GM18907 (cell line): Measurements from ENCODE around the gene CCDC192.

Experiments used
- ATAC-seq: cut with Tn5 transposase; IDR thresholded peaks from one replicate; pipeline ENCODE4 v1.9.1; 2021; ENCODE audit warnings: mild to moderate bottlenecking, moderate library complexity; ENCODE audit not compliant: unreplicated experiment

Gene CCDC192

DNA sequence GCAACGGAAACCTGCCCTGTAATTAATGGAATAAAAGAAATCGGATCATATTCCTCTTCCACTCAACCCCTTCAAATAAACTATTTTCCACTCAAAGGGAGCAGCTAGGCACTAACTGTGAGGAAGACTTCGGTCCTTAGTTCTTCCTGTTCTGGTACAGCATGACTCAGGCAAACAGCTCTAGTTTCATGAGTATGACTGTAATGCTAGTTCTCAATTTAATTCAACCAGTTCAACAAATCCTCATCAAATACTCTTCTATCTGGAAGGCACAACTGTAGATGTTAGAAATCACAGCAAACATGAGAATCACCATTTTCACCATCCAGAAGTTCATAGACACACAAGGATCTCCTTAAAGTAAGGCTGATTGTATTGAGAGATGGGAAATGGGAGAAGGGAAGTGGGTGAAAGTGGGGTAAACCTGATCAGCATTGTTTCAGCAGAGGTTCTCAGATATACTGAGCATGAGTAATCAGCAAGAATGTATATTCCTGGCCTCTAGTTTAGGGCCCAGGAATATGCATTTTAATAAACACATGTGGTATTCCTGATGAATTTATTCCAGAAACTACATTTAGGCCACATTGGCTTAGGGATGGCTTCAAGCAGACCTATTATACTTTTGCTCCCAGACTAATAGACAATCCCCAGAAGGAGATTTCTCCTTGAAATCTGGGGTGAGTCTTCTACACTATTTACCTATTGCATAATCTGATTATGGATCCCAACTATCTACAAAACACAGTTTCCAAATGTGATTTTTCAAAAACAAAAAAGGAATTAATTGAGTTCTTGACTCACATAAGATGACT lies 239.3 kb downstream of the CCDC192 start:
- no peak for ATAC-seq

DNA sequence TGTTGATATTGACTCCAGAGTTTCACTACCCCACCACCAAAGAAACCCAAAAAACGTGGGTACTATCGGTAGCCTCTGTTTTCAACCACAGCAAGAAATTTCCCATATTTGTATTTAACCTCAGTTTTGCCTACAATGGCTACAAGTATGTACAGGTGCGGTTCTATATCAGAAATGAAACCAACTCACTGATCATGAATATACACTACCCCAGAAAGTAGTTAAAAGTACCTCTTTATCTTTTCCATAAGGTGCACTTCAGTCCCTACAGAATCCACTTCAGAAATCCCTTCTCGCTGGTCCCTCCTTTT lies 239.8 kb downstream of the CCDC192 start:
- peak; percentile 83 for ATAC-seq

DNA sequence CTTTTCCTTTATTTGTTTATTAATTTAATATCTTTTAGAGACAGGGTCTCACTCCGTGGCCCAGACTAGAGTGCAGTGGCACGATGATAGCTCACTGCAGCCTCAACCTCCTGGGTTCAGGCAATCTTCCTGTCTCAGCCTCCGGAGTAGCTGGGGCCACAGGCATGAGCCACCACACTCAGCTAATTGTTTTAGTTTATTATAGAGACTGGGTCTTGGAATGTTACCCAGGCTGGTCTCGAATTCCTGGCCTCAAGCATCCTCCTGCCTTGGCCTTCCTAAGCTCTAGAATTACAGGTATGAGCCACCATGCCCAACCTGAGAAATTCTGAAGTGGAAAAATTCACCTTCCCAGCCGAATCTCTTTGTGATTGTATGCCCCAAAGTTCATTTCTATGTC lies 240.9 kb downstream of the CCDC192 start:
- ATAC-seq, result no peak

DNA sequence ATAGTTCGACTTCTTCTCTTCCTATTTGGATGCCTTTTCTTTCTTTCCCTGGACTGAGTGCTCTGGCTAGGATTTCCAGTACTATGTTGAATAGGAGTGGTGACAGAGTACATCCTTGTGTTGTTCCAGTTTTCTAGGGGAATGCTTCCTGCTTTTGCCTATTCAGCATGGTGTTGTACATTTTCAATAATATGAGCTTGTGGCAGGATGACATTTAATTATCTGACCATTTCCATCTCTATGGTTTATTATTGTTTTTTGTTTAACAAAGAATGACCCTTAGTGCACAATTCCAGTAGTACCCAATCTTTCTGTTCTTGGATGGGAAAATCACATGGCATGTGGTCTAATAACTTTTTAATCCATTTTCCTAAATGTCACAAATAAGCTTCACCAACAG lies 244.8 kb downstream of the CCDC192 start:
- no peak for ATAC-seq

DNA sequence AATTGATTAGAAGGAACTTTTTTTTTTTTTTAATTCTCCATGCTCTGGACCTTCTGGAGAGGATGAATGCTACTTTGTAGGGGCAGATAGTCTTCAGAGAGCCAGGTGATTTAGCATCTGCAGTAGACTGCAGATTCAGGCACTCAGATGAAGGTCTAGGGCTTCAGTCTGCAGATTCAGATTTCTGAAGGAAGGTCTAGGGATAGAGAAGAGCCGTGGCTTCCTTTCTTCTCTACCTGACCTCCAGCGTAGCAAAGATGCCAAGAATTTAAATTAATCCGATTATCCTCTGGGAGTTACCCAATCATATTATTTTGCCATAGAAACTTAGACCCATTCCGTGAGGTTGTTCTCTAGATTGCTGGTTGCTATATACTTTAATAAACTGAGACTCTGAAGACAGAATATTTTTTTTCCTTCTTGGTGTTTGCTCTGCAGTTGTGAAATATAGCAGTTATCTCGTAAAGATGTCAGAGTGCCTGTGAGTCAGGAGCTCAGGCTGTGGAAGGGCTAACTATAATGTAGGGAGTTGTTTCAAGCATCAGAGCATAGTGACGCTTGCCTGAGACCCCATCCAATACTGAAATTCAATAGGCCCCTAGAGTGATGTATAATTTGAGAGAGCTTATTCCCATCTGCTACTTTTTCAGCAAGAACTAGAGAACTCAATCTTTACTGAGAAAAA lies 247.7 kb downstream of the CCDC192 start:
- no peak for ATAC-seq

DNA sequence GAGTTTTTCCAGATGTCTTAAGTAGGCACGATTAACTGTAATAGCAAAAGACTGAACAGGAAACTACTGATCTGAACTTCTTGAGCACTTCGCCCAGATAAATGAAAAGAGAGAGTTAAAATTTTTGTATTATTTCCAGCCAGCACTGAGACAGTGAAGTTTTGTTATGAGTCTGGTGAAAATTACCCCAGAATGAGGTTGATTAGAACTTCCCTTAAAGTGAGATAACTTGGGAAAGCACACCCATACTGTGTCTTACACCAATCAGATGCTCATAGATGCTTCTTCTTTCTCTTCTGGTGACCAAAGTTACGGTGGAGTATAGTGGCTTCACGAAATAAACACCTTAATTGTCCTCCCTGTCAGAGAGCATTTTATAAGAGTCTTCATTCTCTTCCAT lies 248.6 kb downstream of the CCDC192 start:
- no peak for ATAC-seq

DNA sequence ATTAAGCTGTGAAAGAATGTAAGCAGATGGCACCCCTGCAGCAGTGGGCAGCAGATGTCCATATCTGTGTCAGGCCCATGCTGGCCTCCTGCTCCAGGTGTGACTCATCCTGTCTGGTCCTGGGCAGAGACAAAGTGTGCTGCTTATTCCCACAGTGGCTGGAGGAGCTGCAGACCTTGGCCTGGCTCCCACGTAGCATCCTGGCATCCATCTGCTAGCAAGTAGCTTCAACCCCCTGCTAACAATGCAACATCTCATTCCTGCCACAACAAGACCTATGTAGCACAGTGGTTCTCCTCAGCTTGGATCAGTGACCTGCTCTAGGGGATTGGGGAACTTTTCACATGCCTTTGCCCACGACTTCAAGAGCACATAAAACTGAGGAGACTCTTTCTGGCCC lies 254.0 kb downstream of the CCDC192 start:
- no peak for ATAC-seq

DNA sequence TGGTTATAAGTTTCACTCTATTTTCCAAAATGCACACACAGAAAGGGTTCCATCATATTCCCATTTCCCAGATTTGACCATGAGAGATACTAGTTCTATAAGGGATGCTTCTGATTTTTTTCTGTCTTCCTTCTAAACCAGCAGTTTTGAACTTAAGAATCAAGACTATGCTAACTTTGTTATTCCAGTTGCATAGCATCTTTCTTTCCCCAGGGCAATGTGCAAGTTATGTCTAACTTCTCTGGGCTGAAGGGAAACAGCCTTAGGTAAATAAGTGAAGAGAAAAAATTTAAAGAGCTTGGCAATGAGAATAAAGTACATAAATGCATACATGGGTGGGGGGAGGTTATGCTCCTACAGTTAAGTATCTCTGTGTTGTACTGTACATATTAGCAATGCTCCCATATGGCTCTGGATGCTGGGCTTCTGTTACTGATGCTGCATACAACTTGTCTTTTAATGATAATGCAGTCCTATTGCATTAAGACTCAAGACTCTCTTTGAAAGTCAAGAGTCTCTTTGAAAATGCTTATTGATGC lies 254.6 kb downstream of the CCDC192 start:
- ATAC-seq, result no peak

DNA sequence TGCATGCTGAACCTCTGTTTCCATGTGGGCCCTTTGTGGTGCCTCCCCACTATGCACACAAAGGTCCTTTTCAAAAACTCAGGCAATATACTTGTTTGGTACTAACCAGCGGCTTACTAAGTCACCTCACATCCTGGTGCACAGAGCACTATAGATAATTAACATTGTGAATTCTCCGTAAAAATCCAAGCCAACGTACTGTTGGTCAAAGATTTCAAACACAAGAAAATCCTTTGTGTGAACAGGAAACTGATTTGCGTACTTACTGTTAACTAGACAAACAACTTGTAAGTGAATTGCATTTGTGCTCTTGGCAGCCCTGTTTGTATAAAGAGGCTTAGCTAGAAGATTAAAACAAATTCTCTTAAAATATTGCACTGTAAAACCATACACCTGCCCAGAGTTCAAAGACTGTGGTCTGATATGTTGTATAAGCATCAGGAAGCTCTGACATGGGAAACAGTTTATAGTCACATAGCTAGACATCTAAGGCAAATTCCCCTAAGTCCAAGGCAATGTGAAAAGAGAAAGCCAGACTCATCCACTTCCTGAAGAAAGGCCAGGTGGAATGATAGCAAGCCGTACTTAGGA lies 255.3 kb downstream of the CCDC192 start:
- ATAC-seq, result no peak

DNA sequence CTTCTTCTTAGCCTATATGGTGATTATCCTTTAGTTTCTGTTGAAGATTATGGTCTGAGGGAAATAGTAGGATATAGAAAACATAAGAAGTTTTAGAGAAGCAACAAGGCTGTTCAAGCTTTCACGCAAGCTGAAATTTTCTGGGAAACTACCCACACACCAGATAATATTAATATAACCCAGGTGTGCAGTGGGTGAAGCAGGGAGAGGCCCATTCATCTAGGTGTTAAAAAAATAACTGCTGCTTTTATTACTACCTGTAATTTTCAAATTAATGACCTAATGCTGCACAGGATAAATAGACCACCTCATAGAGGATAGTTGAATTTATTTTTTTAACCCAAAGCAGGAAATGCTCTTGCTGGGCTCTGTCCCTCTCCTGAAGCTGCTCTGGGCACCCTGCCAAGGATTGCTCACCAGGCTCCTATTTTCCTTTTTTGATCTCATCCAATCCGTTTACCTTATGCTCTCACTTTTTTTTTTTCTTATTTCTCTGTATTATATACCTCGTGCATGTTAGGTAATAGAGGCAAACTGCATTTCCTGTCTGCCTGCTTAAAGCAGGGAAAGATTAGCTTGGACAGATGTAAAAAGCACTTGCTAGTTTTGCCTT lies 256.1 kb downstream of the CCDC192 start:
- ATAC-seq, result no peak

DNA sequence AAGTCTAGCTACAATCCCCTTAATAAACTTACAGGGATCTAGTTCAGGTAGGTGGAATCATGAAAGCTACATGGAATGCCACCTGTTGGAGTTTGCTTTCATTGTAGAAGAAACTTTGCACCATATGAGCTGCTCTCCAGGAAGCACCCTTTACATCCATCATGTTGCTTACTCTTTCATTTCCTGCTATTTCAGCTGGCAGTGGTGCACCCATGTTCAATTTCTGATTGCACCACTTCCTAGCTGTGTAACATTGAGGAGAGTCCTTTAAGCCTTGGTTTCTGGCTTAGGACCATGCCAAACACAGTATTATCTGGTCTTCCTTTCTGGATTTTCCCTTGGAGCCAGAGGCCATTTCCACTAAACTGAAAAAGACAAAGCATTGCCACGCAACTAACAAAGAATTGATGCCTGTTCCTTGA lies 257.1 kb downstream of the CCDC192 start:
- no peak for ATAC-seq

DNA sequence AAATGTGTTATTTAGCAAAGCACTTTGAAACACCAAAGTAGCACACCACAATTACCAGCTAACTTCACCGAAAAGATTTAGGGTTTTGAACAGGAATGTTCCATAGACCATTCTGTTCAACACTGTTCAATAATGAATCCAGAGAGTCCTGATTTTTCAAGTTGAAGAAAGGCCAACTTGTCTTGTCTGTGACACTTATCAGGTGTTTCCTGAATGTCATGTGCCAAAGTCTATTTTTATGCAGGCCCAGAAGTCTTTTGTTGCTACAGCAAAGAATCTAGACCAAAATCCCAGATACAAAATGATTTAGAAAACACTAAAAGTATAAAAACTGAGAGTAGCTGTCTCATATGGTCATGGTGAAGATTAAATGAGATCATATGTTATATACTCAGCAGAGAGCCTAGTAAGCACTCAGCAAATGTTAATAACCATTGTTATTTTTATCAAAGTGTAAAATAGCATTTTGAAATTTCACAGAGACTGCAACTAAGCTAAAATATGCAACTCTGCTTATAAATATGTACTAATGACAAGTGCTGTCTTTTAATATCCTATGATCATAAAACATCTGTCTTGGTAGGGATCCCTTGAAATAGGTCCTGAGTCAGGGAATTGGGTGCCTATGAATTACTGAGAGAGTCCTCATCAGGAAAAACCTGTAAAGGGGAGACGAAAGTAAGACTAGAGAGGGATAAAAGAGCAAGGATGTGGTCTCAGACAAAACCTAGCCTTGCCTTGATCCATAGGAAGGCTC lies 258.0 kb downstream of the CCDC192 start:
- no peak for ATAC-seq

DNA sequence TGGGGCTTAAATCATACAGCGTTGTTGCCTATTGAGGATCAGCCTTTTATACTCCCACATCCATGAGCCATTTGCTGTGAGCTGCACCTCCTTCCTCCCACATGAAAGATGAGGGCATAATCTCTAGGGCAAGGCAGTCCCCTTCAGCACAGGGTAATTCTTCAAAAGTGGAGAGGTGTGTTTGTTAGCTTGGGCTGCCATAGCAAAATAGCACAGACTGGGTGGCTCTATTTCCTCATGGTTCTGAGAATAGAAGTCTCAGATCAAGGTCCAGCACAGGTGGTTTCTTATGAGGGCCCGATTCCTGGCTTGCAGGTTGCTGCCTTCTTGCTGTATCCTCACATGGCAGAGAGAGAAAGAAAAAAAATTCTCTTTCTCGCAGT lies 258.6 kb downstream of the CCDC192 start:
- ATAC-seq, result no peak

DNA sequence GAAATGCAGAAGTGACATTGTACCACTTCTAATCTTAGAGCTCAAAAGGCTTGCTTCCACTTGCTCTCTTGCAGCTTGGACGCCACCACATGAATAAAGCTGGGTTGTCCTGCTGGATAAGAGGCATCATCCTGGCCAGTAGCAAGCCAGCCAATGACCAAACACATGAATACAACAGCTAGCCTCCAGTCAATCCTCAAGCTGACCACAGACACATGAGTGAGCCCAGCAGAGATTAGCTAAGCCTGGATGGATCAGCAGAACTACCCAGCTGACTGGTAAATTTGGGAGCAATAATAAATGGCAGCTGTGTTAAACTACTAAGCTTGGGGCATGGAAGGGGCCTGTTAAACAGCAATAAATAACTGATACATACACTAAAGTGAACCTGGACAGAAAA lies 259.3 kb downstream of the CCDC192 start:
- ATAC-seq, result no peak

DNA sequence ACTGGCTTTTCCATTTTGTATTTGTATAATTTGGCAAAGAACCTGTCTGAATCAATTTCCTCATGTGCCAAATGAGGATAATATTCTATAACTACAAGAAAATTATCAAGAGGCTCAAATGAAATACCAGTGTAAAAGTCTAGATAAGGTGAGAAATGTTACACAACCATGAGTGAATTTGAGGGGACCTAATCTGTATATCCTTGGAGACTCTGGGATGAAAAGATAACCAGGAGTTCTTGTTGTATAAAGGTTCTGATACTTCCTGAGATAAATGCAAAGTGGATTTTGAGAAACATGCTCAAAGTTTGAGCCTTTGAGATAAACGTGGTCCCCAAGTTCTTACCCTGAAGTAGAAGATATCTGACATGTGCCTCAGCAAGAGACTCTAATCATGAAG lies 260.0 kb downstream of the CCDC192 start:
- ATAC-seq, result no peak

DNA sequence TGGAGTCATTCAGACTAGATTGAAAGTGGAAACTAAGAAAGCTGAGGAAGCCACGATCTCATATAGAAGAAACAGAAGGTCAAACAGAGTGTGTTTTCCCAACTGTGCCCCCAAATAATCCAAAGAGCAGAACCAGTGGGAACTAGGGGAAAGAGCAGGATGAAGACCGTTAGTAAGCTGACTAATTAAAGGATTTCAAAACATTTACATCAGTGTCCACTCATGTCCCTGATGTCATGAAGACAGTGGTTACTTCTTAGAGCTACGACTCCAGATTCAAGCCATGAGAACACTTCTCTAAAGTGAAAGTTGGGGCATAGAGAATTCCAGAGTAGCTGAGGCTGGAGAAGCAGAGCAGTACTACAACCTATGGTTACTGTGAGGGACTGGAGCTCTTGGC lies 260.7 kb downstream of the CCDC192 start:
- no peak for ATAC-seq

DNA sequence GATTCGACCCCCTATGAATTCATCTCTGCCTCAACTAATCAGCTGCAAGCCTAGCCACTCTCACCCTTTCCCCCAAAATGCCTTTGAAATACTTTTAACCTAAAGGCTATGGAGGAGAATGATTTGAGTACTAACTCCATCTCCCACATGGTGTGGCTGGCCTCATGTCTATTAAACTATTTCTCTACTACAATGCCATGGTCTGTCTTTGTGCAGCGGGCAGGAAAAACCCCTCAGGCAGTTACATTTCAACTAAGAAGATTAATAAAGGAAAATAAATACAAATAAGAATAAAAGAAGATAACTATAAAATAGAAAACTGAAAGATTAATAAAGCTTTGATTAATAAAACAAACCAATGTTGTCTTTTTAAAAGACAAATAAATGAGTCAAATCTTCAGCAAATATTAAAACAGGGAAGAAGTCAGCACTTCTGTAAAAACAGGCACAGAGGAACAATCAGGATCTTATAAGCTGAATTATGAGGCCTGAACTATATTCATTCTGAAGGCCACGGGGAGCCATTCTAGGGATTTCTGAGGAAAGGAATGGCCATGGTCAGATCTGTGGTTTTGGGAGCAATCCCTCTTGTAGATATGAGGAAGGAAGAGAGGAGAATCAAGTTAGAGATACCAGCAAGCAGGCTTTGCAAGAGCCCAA lies 264.3 kb downstream of the CCDC192 start:
- no peak for ATAC-seq

DNA sequence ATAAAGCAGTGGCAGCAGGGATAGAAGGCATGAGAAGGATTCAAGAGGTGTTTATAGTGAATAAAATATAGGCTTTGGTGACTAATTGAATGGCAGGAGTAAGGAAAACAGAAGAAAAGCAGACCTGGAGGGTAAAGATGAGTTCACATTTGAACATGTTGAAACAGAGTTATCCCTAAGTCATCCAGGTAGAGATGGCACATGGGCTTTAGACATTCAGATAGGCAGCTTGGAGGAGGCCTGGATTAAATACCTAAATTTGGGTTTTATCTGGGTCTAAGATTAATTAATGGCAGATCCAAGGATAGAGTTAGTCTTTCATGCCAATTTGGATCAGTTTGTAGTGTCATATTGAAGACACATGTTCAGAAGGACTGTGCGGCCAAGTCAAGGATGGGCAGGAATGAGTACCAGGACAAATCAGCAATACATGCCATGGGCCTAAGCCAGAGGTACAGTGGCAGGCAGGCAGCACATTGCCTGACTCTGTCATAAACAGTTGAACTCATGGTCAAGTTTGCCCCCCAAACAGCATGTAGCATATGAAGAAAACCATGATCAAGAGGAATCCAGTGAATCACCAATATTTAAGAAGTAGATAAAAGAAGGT lies 264.9 kb downstream of the CCDC192 start:
- ATAC-seq, result no peak

DNA sequence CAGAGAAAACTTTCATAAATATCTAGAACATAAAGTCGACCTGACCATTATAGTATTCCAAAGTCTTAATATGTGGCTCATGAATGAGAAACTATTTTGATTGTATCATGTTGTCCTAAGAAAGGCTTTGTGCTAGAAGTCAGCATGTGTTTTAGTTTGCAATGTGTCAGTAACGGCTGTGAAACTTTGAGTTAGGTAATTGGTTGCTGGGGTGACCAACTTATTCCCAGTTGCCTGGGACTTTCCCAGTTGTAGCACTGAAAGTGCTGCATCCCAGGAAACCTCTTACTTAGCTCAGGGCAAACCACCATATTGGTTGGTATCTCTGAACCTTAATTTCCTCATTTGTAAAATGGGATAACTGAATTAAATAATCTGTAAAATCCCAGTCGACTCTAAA lies 265.8 kb downstream of the CCDC192 start:
- ATAC-seq, result no peak

DNA sequence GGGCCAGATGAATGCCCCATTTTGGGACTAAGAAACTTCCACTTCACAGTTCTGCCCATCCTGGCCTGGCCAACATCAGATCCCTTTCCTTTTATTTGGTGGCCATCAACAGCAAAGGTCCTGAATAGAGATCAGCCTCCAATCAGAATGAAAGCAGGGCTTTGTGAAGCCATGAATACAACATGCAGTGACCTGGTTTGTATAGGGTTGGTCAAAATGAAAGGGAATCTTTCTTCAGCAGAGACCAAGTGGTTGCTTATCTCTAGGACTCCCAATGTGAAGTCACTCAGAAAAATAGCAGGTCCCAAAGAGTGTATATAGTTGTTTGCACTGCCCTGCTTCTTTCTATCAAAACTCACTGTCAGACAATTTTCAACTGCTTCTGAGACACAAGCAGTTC lies 266.5 kb downstream of the CCDC192 start:
- ATAC-seq, result no peak
